ENCODE data around the gene HIPK2. TPM values are rescaled to one million over a fixed set of nuclear protein-coding genes. Genes with fewer than 3 reads are reported as not detected.

Gene HIPK2
- total RNA-seq, 1 experiment from 2014 or later, result 30.7 TPM

- no peak for TF ChIP-seq EZH2 (IDR thresholded peaks at IDR 0.05; ENCODE audit: borderline replicate concordance, low read depth, low read length, poor library complexity, severe bottlenecking)
- TF ChIP-seq CTCF (conservative IDR thresholded peaks at IDR 0.05; ENCODE audit: low read depth, low read length), result no peak
- no peaks in the 10 kb centered on the region for H3K27me3 ChIP-seq (replicated peaks; ENCODE audit: insufficient read depth, low read depth, low read length, poor library complexity)
- H3K27ac ChIP-seq (ENCODE audit: low read depth, low read length, poor library complexity, severe bottlenecking), result no peak overlapping the region
- no peak for DNase-seq (ENCODE audit: low spot score)
- POLR2A ChIA-PET (ENCODE audit: low non-redundant PET), result no interaction called here
- intact Hi-C loops (cut with micrococcal nuclease; ENCODE audit: unreplicated experiment), result no loop called here
- no peak overlapping the region for H3K4me3 ChIP-seq (ENCODE audit: low read depth, low read length, poor library complexity, severe bottlenecking)
- H3K9me3 ChIP-seq (ENCODE audit: low read depth, low read length, poor library complexity, severe bottlenecking), result no peaks in the 10 kb centered on the region
- H3K36me3 ChIP-seq (ENCODE audit: insufficient read depth, low read length, poor library complexity, severe bottlenecking), result no peaks in the 10 kb centered on the region
- no TSS peak for BruUV-seq (replicated peaks)
- no peaks in the 10 kb centered on the region for H3K4me1 ChIP-seq (ENCODE audit: insufficient read depth, low read length, poor library complexity, severe bottlenecking)
- CTCF ChIA-PET, result interaction anchor here (0.5 to 0.6 kb wide), 2 partner anchors 33 to 523 kb away, joined by 3 to 8 read pairs; no protein-coding TSS in a partner anchor
Observed at GRCh38 chr7:139568813-139569490, 208.8 kb downstream of the HIPK2 start.

GRCh38 chr7:139568346-139568675 is 209.5 kb downstream of the HIPK2 start:
- intact Hi-C loops (cut with micrococcal nuclease; ENCODE audit: unreplicated experiment), result no loop called here
- Histone ChIP-seq H3K4me3 (ENCODE audit: low read depth, low read length, poor library complexity, severe bottlenecking) (no peak overlapping the region), H3K4me1 (ENCODE audit: insufficient read depth, low read length, poor library complexity, severe bottlenecking) (no peaks in the 10 kb centered on the region), H3K27me3 (replicated peaks; ENCODE audit: insufficient read depth, low read depth, low read length, poor library complexity) (no peaks in the 10 kb centered on the region), H3K27ac (ENCODE audit: low read depth, low read length, poor library complexity, severe bottlenecking) (no peak overlapping the region), H3K9me3 (ENCODE audit: low read depth, low read length, poor library complexity, severe bottlenecking) (no peaks in the 10 kb centered on the region), H3K36me3 (ENCODE audit: insufficient read depth, low read length, poor library complexity, severe bottlenecking) (no peaks in the 10 kb centered on the region)
- BruUV-seq (replicated peaks), result no TSS peak
- no peak for TF ChIP-seq EZH2 (IDR thresholded peaks at IDR 0.05; ENCODE audit: borderline replicate concordance, low read depth, low read length, poor library complexity, severe bottlenecking)
- ChIA-PET POLR2A (ENCODE audit: low non-redundant PET) (no interaction called here), CTCF (interaction anchor here (0.5 kb wide), 1 partner anchor 34 kb away, joined by 8 read pairs; no protein-coding TSS in a partner anchor)
- DNase-seq (ENCODE audit: low spot score), result no peak

GRCh38 chr7:139567647-139568345 is 210.0 kb downstream of the HIPK2 start:
- CTCF ChIA-PET, result interaction anchor here (0.5 kb wide), 1 partner anchor 34 kb away, joined by 8 read pairs; no protein-coding TSS in a partner anchor
- H3K27ac ChIP-seq (ENCODE audit: low read depth, low read length, poor library complexity, severe bottlenecking), result no peak overlapping the region

More at GRCh38 chr7:139567647-139568345, 210.0 kb downstream of the HIPK2 start:
- intact Hi-C loops (cut with micrococcal nuclease; ENCODE audit: unreplicated experiment), result no loop called here
- DNase-seq (ENCODE audit: low spot score), result no peak
- POLR2A ChIA-PET (ENCODE audit: low non-redundant PET), result no interaction called here
- Histone ChIP-seq H3K4me1 (ENCODE audit: insufficient read depth, low read length, poor library complexity, severe bottlenecking) (no peaks in the 10 kb centered on the region), H3K27me3 (replicated peaks; ENCODE audit: insufficient read depth, low read depth, low read length, poor library complexity) (no peaks in the 10 kb centered on the region), H3K4me3 (ENCODE audit: low read depth, low read length, poor library complexity, severe bottlenecking) (no peak overlapping the region), H3K36me3 (ENCODE audit: insufficient read depth, low read length, poor library complexity, severe bottlenecking) (no peaks in the 10 kb centered on the region), H3K9me3 (ENCODE audit: low read depth, low read length, poor library complexity, severe bottlenecking) (no peaks in the 10 kb centered on the region)
- TF ChIP-seq EZH2 (IDR thresholded peaks at IDR 0.05; ENCODE audit: borderline replicate concordance, low read depth, low read length, poor library complexity, severe bottlenecking) (no peak), CTCF (conservative IDR thresholded peaks at IDR 0.05; ENCODE audit: low read depth, low read length) (no peak)
- BruUV-seq (replicated peaks), result no TSS peak
